LNCAP (cell line): Measurements from ENCODE around the gene NCK2.

Experiments
- CTCF ChIP-seq: fragments of 450-650 bp; IDR thresholded peaks from 2 replicates; pipeline ENCODE4 v1.5.1; 2017; ENCODE audit warnings: mild to moderate bottlenecking

The NCK2 gene

DNA sequence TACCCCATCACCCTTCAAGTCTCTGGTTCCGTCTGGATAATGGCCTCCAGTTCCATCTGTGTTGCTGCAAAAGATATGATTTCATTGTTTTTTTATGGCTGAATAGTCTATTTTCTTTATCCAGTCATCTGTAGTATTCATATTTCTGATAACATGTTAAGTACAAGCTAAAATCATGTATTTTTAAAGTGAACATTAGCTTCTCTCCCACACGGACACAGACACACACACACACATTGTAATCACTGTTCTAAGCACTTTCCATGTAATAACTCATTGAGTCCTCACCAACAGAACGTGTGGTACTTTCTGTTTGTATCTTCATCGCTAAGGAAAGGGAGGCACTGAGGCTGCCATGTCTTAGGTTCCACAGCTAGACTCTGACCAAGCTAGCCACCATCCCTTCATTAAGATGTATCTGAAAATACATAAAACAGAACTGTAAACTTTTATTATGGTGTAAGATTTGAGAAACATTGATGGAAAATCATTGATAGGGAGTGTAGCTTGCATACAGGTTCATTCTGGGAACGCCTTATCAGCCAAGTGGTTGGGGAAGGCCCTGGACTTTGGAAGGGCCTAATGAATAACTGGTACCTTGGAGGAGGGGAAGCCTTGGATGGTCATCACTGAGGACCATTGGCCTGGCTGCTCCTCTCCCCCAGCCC lies 8.1 kb downstream of the NCK2 start:
- TF ChIP-seq CTCF: no peak

- TF ChIP-seq CTCF: no peak
Measured at GRCh38 chr2:105753380-105753779, 8.7 kb downstream of the NCK2 start.

DNA sequence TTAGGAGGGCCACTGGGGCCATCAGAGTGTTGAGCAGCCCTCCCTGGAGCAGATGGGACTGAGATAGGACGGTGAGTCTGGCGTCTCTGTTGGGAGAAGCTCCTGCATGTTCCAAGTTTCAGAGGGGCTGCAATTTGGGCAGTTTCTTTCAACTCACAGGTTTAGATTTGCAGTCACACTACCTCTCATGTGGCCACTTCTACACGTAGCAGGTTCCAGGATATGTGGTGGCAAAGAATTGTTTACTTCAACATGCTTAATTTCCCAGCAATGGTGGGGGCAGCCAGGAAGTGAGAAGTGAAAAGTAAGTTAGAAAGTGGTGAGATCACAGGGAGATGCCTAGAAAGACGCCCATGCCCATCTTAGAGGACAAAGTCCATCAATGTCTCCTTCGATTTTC lies 9.3 kb downstream of the NCK2 start:
- TF ChIP-seq CTCF: no peak

GRCh38 chr2:105754994-105755393 lies 10.3 kb downstream of the NCK2 start:
- no peak for TF ChIP-seq CTCF

- TF ChIP-seq CTCF: no peak
Measured at GRCh38 chr2:105755895-105756294, 11.2 kb downstream of the NCK2 start.

DNA sequence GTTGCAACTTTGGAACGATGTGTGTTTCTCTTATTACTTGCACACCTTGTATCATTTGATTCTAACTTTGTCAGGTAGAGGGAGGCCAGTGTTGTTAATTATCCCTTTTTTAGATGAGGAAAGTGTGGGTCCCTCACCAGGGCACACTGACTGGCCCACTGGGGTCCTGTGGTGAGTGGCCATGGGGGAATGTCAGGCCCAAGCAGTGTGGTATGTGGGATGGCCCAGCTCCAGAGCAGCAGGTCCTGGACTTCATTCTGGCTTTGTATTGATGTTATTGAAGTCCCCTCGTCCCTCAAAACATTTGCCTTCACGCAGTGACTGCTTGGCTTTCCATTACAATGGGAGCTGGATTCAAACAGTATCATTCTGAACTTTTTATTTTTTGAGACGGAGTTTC lies 11.7 kb downstream of the NCK2 start:
- TF ChIP-seq CTCF: no peak

- no peak for TF ChIP-seq CTCF
Measured at GRCh38 chr2:105757433-105757832, 12.7 kb downstream of the NCK2 start.

GRCh38 chr2:105760191-105760590 lies 15.5 kb downstream of the NCK2 start:
- TF ChIP-seq CTCF: no peak
